Heart left ventricle (tissue), 16 donors: Measurements from ENCODE around the gene NFE2L3. TPM values are rescaled to one million over a fixed set of nuclear protein-coding genes. Genes with fewer than 3 reads are reported as not detected.
A peak's percentile ranks its signal among the peaks of the same experiment; 100 is the strongest.
"Not testable (repeated sequence)": the region's sequence is repeated elsewhere in the genome, so short reads cannot be mapped to it uniquely, and the experiment has no call there.

Source experiments
- ATAC-seq, 4 donors: fragments of 200-7000 bp; cut with Tn5 transposase; one replicate each; pipeline ENCODE4 v1.9.1; 2020 to 2022; ENCODE audit warnings: moderate library complexity in 4 of 4, mild to moderate bottlenecking in 3 of 4, moderate number of reproducible peaks in 1 of 4
- DNase-seq, 5 donors: peaks; one replicate each; pipeline ENCODE4 v3.0.0-alpha.2; 2020
- H3K27ac ChIP-seq, 12 donors: fragments of 200-600 bp; sonication (generic) in 4 of 12; one replicate each; pipeline versions ENCODE4 v1.5.0 to v1.8.0; 2016 to 2022; ENCODE audit warnings: mild to moderate bottlenecking in 2 of 12
- H3K27me3 ChIP-seq, 9 donors: fragments of 200-600 bp; sonication (generic) in 2 of 9; one replicate each; pipeline versions ENCODE4 v1.5.1 to v1.8.0; 2016 to 2022; ENCODE audit warnings: mild to moderate bottlenecking in 3 of 9
- H3K36me3 ChIP-seq, 9 donors: fragments of 200-600 bp; sonication (generic) in 2 of 9; one replicate each; pipeline versions ENCODE4 v1.5.0 to v1.8.0; 2018 to 2022; ENCODE audit warnings: mild to moderate bottlenecking in 2 of 9
- H3K4me1 ChIP-seq, 12 donors: fragments of 200-600 bp; sonication (generic) in 4 of 12; one replicate each; pipeline versions ENCODE4 v1.5.0 to v1.8.0; 2016 to 2022; ENCODE audit warnings: mild to moderate bottlenecking in 3 of 12
- H3K4me3 ChIP-seq, 12 donors: fragments of 200-600 bp; sonication (generic) in 4 of 12; one replicate each; pipeline versions ENCODE4 v1.5.0 to v1.8.0; 2017 to 2022; ENCODE audit warnings: mild to moderate bottlenecking in 9 of 12, moderate library complexity in 4 of 12
- H3K9me3 ChIP-seq, 12 donors: fragments of 200-600 bp; sonication (generic) in 4 of 12; one replicate each; pipeline versions ENCODE4 v1.5.0 to v1.8.0; 2016 to 2022; ENCODE audit warnings: mild to moderate bottlenecking in 1 of 12
- POLR2A ChIP-seq, 2 donors: fragments of 450-650 bp; IDR thresholded peaks; one replicate each; pipeline ENCODE4 v1.6.1; 2017; ENCODE audit warnings: antibody characterized with exemption in 2 of 2, mild to moderate bottlenecking in 2 of 2, moderate library complexity in 2 of 2
- WGBS, 4 donors: extraction: QIAGEN DNeasy Blood & Tissue Kit in 2 of 4; methylation state at CpG; one replicate each; pipeline versions ENCODE4 v1.1.5 to v1.1.7; 2013 to 2018; 5-methylcytosine and 5-hydroxymethylcytosine counted together
- intact Hi-C, 10 donors: fragments of 100-400 bp; cut with DNase I; formaldehyde crosslinking; loops; one replicate each; pipeline versions ENCODE4 v1.11.1 to v1.14.2; 2022
- polyA plus RNA-seq, 2 donors: library from polyadenylated mRNA; stranded (reverse); fragments of 200-250 nt; gene quantifications; one replicate each; pipeline ENCODE4 v1.2.3, GENCODE V29; 2013
- total RNA-seq, 9 donors: library from RNA; depleted of rRNA in 2 of 9; stranded (reverse); fragments of >200 nt in 2 of 9; fragmentation: NEBNext Ultra II Directional in 3 of 9; extraction: Animal tissue kit (Norgen Biotek cat#: 25700) in 3 of 9; gene quantifications; one replicate each; pipeline versions ENCODE4 v1.1.0 to v1.2.4, GENCODE V29; 2016 to 2023
- TF ChIP-seq, protein P1 (sequence below), 12 donors: fragments of 200-600 bp; sonication (generic) in 4 of 12; IDR thresholded peaks; one replicate each; pipeline versions ENCODE4 v1.5.0 to v1.8.0; 2018 to 2022; ENCODE audit warnings: antibody characterized with exemption in 12 of 12, mild to moderate bottlenecking in 5 of 12
- donor health status: ischemic (EF 13 %, LVEDD 7.1; RV severe dilation, severe dysfunction).
- donor health status: healthy with polysubstance abuse.
- donor health status: DM: no; HTN: yes; CAD: no.
- donor health status: DM: no; HTN: no; CAD: no.
- donor health status: ischemic (EF 25% LVEDD 6.9; RV normal size, moderate dysfunction).
- donor health status: ischemic (EF 25% LVEDD 5.7; RV mildly dilated, moderate dysfunction).
- donor health status: healthy.
- donor health status: DM: yes; HTN: yes; CAD: no.
- donor health status: ischemic (EF 35%, LVEDD 5.7; RV mildly dilated, moderate dysfunction).
- donor health status: nonischemic (EF 11% LVEDD 7.7; RV severe dilation, severe dysfunction).
- donor health status: DM: yes; HTN: yes; CAD: no.
- donor health status: PGD.
- donor health status: ischemic (EF 29% LVEDD 5.4; RV normal size, mild dysfunction).
- donor health status: nonischemic (EF 23%, LVEDD 6.1; RV moderate dilation, normal function).

Gene NFE2L3
- total and polyA plus RNA-seq, 11 donors, result 0.75 to 5.6 (median 1.8) TPM

GRCh38 chr7:26193432-26194207 lies 41.6 kb downstream of the NFE2L3 start:
- 61 to 70% (median 63%) methylated on average over 8 of the region's 8 CpGs for WGBS, 4 donors
- Histone ChIP-seq H3K9me3 (no peaks in the 10 kb centered on the region), H3K27ac (peak overlapping the region in 1 of 12 donors; percentile 28), H3K4me1 (peaks cover 21 to 89% (median 65%) of the 10 kb centered on the region in 12 donors), H3K27me3 (no peaks in the 10 kb centered on the region), H3K36me3 (peaks cover 0 to 98% (median 91%) of the 10 kb centered on the region in 9 donors), H3K4me3 (peak overlapping the region in 1 of 12 donors; percentile 8)
- ATAC-seq (no peak), DNase-seq (no peak)
- no peak for TF ChIP-seq POLR2A (IDR thresholded peaks at IDR 0.05)
- TF ChIP-seq, protein P1, sequence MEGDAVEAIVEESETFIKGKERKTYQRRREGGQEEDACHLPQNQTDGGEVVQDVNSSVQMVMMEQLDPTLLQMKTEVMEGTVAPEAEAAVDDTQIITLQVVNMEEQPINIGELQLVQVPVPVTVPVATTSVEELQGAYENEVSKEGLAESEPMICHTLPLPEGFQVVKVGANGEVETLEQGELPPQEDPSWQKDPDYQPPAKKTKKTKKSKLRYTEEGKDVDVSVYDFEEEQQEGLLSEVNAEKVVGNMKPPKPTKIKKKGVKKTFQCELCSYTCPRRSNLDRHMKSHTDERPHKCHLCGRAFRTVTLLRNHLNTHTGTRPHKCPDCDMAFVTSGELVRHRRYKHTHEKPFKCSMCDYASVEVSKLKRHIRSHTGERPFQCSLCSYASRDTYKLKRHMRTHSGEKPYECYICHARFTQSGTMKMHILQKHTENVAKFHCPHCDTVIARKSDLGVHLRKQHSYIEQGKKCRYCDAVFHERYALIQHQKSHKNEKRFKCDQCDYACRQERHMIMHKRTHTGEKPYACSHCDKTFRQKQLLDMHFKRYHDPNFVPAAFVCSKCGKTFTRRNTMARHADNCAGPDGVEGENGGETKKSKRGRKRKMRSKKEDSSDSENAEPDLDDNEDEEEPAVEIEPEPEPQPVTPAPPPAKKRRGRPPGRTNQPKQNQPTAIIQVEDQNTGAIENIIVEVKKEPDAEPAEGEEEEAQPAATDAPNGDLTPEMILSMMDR (IDR thresholded peaks at IDR 0.05), result no peak
- intact Hi-C loops, result no loop called here

DNA sequence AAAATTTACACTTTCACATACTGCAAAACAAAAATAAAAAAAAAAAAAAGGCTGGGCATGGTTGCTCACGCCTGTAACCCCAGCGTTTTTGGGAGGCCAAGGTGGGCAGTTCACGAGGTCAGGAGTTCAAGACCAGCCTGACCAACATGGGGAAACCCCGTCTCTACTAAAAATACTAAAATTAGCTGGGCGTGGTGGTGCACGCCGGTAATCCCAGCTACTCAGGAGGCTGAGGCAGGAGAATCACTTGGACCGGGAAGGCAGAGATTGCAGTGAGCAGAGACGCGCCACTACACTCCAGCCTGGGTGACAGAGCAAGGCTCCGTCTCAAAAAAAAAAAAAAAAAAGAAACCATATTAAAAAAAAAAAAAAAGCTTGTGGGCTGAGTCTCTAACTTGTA lies 42.8 kb downstream of the NFE2L3 start:
- Histone ChIP-seq H3K4me3 (peak overlapping the region in 1 of 12 donors; percentile 8), H3K4me1 (peaks cover 21 to 80% (median 65%) of the 10 kb centered on the region in 12 donors), H3K36me3 (peaks cover 0 to 93% (median 79%) of the 10 kb centered on the region in 9 donors)
- 59 to 68% (median 61%) methylated on average over 11 of the region's 11 CpGs for WGBS, 4 donors
- intact Hi-C loops, result loop anchor here in 3 of 10 donors (5.0 kb wide), 3 partner anchors 37 to 302 kb away; no protein-coding TSS in a partner anchor
- H3K27me3 ChIP-seq, H3K9me3 ChIP-seq, ATAC-seq, DNase-seq, H3K27ac ChIP-seq: not testable (repeated sequence)

- H3K4me1 ChIP-seq, result peaks cover 21 to 78% (median 65%) of the 10 kb centered on the region in 12 donors
- WGBS, 4 donors, result 69 to 74% (median 69%) methylated on average over 5 of the region's 5 CpGs
- intact Hi-C loops, result loop anchor here in 3 of 10 donors (5.0 kb wide), 3 partner anchors 38 to 303 kb away; no protein-coding TSS in a partner anchor
- ATAC-seq (no peak), DNase-seq (no peak)
- peak overlapping the region in 3 of 12 donors; percentile 8 to 75 (median 12) for H3K4me3 ChIP-seq
- H3K9me3 ChIP-seq, result no peaks in the 10 kb centered on the region
- H3K36me3 ChIP-seq, result peaks cover 0 to 88% (median 75%) of the 10 kb centered on the region in 9 donors
- H3K27ac ChIP-seq, result no peak overlapping the region
- no peaks in the 10 kb centered on the region for H3K27me3 ChIP-seq
- TF ChIP-seq POLR2A (IDR thresholded peaks at IDR 0.05), result no peak
- TF ChIP-seq, protein P1 (IDR thresholded peaks at IDR 0.05), result no peak
Observed at GRCh38 chr7:26195182-26195581, 43.2 kb downstream of the NFE2L3 start.

GRCh38 chr7:26195867-26196657 lies 44.1 kb downstream of the NFE2L3 start:
- H3K27me3 ChIP-seq, result no peaks in the 10 kb centered on the region
- peak overlapping the region in 7 of 12 donors; percentile 3 to 97 (median 84) for H3K4me3 ChIP-seq
- H3K4me1 ChIP-seq, result peaks cover 21 to 69% (median 63%) of the 10 kb centered on the region in 12 donors
- peak overlapping the region in 1 of 12 donors; percentile 19 for H3K27ac ChIP-seq
- ATAC-seq, result no peak
- peaks cover 0 to 80% (median 66%) of the 10 kb centered on the region in 9 donors for H3K36me3 ChIP-seq
- intact Hi-C loops, result loop anchor here in 3 of 10 donors (5.0 kb wide), 3 partner anchors 39 to 304 kb away; no protein-coding TSS in a partner anchor
- DNase-seq, result no peak
- TF ChIP-seq POLR2A (IDR thresholded peaks at IDR 0.05), result no peak
- TF ChIP-seq, protein P1 (IDR thresholded peaks at IDR 0.05), result no peak
- H3K9me3 ChIP-seq, result no peaks in the 10 kb centered on the region
- WGBS, 4 donors, result 41 to 56% (median 48%) methylated on average over 10 of the region's 10 CpGs
